Panc1 (cell line): ENCODE data around the gene RAB10. TPM values are rescaled to one million over a fixed set of nuclear protein-coding genes. Genes with fewer than 3 reads are reported as not detected.
A peak's percentile ranks its signal among the peaks of the same experiment; 100 is the strongest.

Experiments
- ATAC-seq: fragments of 200-7000 bp; cut with Tn5 transposase; 2 replicates; pipeline ENCODE4 v1.9.1; 2020; ENCODE audit warnings: mild to moderate bottlenecking, moderate library complexity
- BruUV-seq: library from RNA; stranded (reverse); fragments of 400-500 nt; replicated peaks from 2 replicates; lab custom pipeline; 2021; lab: Mats Ljungman, UMichigan
- CTCF ChIA-PET: fragments of 300-600 bp; sonication (Branson Sonifier 250); formaldehyde crosslinking; loops from one replicate; lab custom pipeline; 2022; ENCODE audit warnings: antibody characterized with exemption; lab: Charles Lee
- POLR2A ChIA-PET: fragments of 300-600 bp; sonication (Branson Sonifier 250); formaldehyde crosslinking; loops from one replicate; lab custom pipeline; 2022; ENCODE audit warnings: antibody characterized with exemption; lab: Charles Lee
- DNase-seq: peaks from one replicate; pipeline ENCODE4 v3.0.0-alpha.2; 2010; ENCODE audit warnings: low read depth, low spot score
- H3K27ac ChIP-seq: 2 replicates; pipeline ENCODE4 v1.5.1; 2011; ENCODE audit warnings: mild to moderate bottlenecking, low read length, inconsistent platforms
- H3K27me3 ChIP-seq: fragments of 200-500 bp; sonication (Bioruptor generic); 2 replicates; pipeline ENCODE4 v1.6.0; 2014; ENCODE audit warnings: low read length, inconsistent platforms; ENCODE audit not compliant: control insufficient read depth, insufficient read depth
- H3K36me3 ChIP-seq: fragments of 200-500 bp; sonication (Bioruptor generic); 2 replicates; pipeline ENCODE4 v1.5.1; 2014; ENCODE audit warnings: inconsistent platforms, mild to moderate bottlenecking, low read length, moderate library complexity; ENCODE audit not compliant: control insufficient read depth, insufficient read depth
- H3K4me1 ChIP-seq: 2 replicates; pipeline ENCODE4 v1.5.1; 2011; ENCODE audit warnings: inconsistent platforms, mild to moderate bottlenecking, low read length, moderate library complexity; ENCODE audit not compliant: control insufficient read depth, insufficient read depth
- H3K4me3 ChIP-seq, 2 experiments: 2 replicates each; pipeline ENCODE4 v1.5.1; 2011 to 2012; ENCODE audit warnings: low read depth in 2 of 2, low read length in 2 of 2, mild to moderate bottlenecking in 2 of 2, inconsistent platforms in 1 of 2, moderate library complexity in 1 of 2
- H3K9me3 ChIP-seq: fragments of 200-500 bp; sonication (Bioruptor generic); 2 replicates; pipeline ENCODE4 v1.5.1; 2014; ENCODE audit warnings: low read depth, mild to moderate bottlenecking, inconsistent platforms, low read length, moderate library complexity; ENCODE audit not compliant: control insufficient read depth, insufficient read depth
- POLR2AphosphoS5 ChIP-seq: IDR thresholded peaks from 2 replicates; pipeline ENCODE4 v1.6.1; 2012; ENCODE audit warnings: mild to moderate bottlenecking, low read depth, low read length, moderate library complexity
- REST ChIP-seq, 2 experiments: IDR thresholded peaks; 2 replicates each; pipeline ENCODE4 v1.6.1; 2011 to 2012; ENCODE audit warnings: low read depth in 2 of 2, control low read depth in 1 of 2, low read length in 1 of 2, mild to moderate bottlenecking in 1 of 2, moderate library complexity in 1 of 2; ENCODE audit not compliant: insufficient read depth in 1 of 2
- SIN3A ChIP-seq: IDR thresholded peaks from 2 replicates; pipeline ENCODE4 v1.6.1; 2012; ENCODE audit warnings: low read depth, mild to moderate bottlenecking, low read length, moderate library complexity, borderline replicate concordance; ENCODE audit not compliant: insufficient read depth
- TCF7L2 ChIP-seq: IDR thresholded peaks from 2 replicates; pipeline ENCODE4 v1.6.1; 2011; ENCODE audit warnings: mild to moderate bottlenecking, low read depth, low read length, inconsistent platforms
- in situ Hi-C: cut with HindIII; loops from 2 replicates; pipeline ENCODE4 v1.10.0; 2016; ENCODE audit warnings: low sequenced_read_pairs, low pct_unique_long_range_greater_than_20kb
- intact Hi-C: fragments of 100-400 bp; cut with micrococcal nuclease; formaldehyde crosslinking; loops from one replicate; pipeline ENCODE4 v1.10.0; 2022; ENCODE audit not compliant: unreplicated experiment
- total RNA-seq: library from RNA; stranded (reverse); gene quantifications from one replicate; pipeline ENCODE4 v1.2.1, GENCODE V29; 2021; ENCODE audit not compliant: unreplicated experiment
- TF ChIP-seq, protein P1 (sequence below): fragments of 450-650 bp; IDR thresholded peaks from 2 replicates; pipeline ENCODE4 v1.5.1; 2017; ENCODE audit warnings: mild to moderate bottlenecking

The RAB10 gene
- total RNA-seq, 1 experiment from 2014 or later = 208 TPM

DNA sequence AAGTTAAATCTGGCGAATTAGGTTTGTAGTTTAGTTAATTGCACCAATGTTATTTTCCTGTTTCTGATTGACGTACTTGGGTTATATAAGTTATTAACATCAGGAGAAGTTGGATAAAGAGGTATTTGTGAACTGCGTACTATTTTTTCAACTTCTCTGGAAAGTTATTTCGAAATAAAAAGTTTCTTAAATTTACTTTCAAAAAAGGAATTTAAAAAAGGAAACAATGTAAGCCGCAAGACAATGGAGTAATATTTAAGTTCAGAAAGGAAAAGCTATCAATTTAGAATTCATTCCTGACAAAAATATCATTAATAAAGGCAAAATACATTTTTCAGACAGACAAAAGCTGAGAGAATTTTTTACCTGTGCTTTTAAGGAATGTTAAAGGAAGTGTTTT lies 47.7 kb downstream of the RAB10 start:
- ATAC-seq = no peak
- no peaks in the 10 kb centered on the region; the same call in 1 of the 2 replicates for H3K4me1 ChIP-seq
- no peak for DNase-seq
- intact Hi-C loops = no loop called here
- H3K27ac ChIP-seq = no peak overlapping the region
- H3K9me3 ChIP-seq = no peaks in the 10 kb centered on the region
- in situ Hi-C loops = no loop called here
- H3K27me3 ChIP-seq = no peaks in the 10 kb centered on the region
- no TSS peak for BruUV-seq
- TF ChIP-seq POLR2AphosphoS5 = no peak
- TF ChIP-seq SIN3A = no peak
- no peak for TF ChIP-seq REST (IDR thresholded peaks at IDR 0.05; ENCODE audit: insufficient read depth in 1 of 2, low read depth in 2 of 2, low read length in 1 of 2)
- TF ChIP-seq, protein P1, sequence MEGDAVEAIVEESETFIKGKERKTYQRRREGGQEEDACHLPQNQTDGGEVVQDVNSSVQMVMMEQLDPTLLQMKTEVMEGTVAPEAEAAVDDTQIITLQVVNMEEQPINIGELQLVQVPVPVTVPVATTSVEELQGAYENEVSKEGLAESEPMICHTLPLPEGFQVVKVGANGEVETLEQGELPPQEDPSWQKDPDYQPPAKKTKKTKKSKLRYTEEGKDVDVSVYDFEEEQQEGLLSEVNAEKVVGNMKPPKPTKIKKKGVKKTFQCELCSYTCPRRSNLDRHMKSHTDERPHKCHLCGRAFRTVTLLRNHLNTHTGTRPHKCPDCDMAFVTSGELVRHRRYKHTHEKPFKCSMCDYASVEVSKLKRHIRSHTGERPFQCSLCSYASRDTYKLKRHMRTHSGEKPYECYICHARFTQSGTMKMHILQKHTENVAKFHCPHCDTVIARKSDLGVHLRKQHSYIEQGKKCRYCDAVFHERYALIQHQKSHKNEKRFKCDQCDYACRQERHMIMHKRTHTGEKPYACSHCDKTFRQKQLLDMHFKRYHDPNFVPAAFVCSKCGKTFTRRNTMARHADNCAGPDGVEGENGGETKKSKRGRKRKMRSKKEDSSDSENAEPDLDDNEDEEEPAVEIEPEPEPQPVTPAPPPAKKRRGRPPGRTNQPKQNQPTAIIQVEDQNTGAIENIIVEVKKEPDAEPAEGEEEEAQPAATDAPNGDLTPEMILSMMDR = no peak
- no peak for TF ChIP-seq TCF7L2
- POLR2A ChIA-PET = interaction anchor here (0.6 kb wide), 1 partner anchor 28 kb away, joined by 3 read pairs; no protein-coding TSS in a partner anchor
- CTCF ChIA-PET = no interaction called here
- no peaks in the 10 kb centered on the region for H3K36me3 ChIP-seq
- no peak overlapping the region for H3K4me3 ChIP-seq

DNA sequence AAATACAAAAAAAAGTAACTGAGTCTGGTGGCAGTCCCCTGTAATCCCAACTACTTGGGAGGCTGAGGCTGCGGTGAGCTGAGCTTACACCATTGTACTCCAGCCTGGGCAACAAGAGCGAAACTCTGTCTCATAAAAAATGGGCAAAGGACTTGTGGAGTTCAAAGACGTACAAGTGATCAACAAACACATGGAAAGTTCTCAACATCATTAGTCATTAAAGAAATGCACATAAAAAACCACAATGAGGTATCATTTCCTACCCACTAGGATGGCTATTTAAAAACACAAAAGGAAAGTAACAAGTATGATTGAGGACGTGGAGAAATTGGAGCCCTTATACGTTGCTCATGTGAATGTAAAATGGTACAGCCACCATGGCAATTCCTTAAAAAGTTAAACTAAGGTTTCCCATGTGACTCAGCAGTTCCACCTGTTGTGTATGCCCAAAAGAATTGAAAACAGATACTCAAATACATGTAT lies 52.3 kb downstream of the RAB10 start:
- Histone ChIP-seq H3K27ac (no peak overlapping the region), H3K4me1 (peaks cover 6% of the 10 kb centered on the region), H3K36me3 (no peaks in the 10 kb centered on the region), H3K4me3 (no peak overlapping the region), H3K27me3 (no peaks in the 10 kb centered on the region), H3K9me3 (no peaks in the 10 kb centered on the region)
- BruUV-seq = TSS peak; percentile 16
- intact Hi-C loops = loop anchor here (5.0 kb wide), 1 partner anchor 56 kb away; no protein-coding TSS in a partner anchor
- in situ Hi-C loops = no loop called here
- ChIA-PET POLR2A (no interaction called here), CTCF (interaction anchor here (0.6 kb wide), 1 partner anchor 9 kb away, joined by 8 read pairs; no protein-coding TSS in a partner anchor)
- TF ChIP-seq REST (IDR thresholded peaks at IDR 0.05; ENCODE audit: insufficient read depth in 1 of 2, low read depth in 2 of 2, low read length in 1 of 2) (no peak), SIN3A (no peak), TCF7L2 (no peak), POLR2AphosphoS5 (no peak)
- TF ChIP-seq, protein P1 = no peak
- DNase-seq = no peak
- ATAC-seq = peak; percentile 39; the same call in 1 of the 2 replicates
